CD4-positive, alpha-beta T cell treated with Interleukin-4 for 4 hours (primary cell): ENCODE data around the gene HSPB6.

ENCODE experiments used
- DNase-seq: peaks from one replicate; pipeline ENCODE4 v3.0.0-alpha.2; 2020

HSPB6 gene

GRCh38 chr19:35713904-35714495 lies 42.8 kb downstream of the HSPB6 start:
- DNase-seq: no peak

GRCh38 chr19:35713506-35713850 lies 43.4 kb downstream of the HSPB6 start:
- DNase-seq: no peak

DNA sequence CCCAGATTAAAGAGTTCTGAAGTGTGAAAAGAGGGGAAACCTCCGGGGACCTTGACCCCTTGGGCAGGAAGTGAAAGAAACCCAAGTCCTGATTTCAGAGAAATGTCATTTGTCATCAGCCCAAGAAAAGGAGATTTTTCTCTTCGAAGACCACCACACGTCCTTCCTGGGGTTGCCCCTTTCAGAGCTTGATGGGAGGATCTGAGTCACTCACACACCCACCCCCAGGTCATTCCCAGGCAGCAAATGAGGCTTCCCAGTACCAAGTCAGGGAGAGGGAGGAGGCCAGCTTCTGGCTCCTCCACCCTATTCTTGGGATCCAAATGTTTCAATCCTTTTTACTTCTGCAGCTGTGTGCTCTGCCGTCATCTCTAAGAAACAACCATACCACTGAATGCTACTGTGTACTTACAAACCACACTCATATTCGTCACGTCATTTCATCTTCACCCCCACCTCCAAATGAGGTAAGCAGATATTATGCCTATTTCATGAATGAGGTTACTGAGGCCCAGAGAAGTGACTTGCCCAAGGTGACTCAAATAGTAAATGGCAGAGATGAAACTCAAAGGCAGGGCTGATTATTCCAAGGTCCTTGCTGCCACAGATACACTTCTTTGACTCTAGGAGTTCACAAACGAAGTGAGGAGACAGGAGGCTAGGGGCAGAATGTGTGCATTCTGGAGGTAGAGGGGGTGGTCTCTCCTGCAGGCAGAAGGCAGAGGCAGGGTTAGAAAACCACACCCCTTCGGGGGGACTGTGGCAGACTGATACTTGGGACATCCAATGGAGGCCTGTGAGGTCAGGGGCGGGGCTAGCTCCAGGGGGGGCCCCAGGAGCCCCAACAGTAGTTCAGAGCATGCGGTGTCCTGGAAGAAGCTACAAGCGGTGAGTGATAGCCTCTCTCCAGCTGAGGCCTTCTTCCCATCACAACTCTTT lies 44.0 kb downstream of the HSPB6 start:
- DNase-seq: peak; percentile 72

DNA sequence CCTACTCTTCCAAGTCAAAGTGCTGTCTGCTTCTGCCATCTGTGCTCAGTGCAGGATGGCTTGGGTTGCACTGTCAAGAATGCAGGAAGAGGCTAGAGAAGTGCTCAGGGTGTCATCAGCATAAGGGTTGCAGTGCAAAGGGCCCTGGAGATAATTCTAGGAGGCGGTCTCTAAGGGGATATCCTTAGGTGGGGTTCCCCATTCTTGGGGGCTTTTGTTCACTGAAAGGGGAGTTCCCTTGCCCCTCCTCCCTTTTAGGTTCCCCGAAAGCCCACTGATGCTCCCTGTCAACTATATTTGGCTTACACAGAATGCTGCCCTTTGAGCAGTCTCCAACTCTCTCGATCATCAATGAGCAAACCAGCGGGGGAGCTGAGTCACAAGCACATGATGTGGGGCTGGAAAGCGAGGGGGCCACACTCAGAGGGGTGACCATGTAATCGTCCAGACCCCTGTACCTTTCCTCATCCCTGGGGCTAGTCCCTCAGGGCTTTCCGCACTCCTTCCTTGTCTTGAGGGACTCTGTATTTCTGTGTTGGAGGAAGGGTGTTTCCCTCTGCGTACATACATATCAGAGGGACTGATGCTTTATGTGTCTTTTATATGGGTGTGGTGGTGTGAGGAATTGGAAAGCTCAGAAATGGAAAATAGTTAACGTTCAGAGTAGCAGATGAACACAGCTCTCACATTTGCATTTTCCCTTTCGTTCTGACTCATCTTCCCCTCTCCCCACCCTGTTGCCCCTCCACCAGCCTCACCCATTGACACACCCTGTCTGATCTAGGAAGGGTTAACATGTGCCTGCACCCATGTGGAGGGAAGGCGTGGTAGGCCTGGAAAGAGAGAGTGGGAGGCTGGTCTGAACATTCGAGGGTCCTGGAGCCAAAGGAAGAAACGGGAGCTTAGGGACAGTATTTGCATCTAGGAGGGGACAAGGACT lies 45.8 kb downstream of the HSPB6 start:
- DNase-seq: peak; percentile 42

- DNase-seq: no peak
Measured at GRCh38 chr19:35708391-35708790, 48.4 kb downstream of the HSPB6 start.
